Measurements from ENCODE around the gene DGKB.

The DGKB gene

GRCh38 chr7:14226126-14226525, 676.4 kb downstream of the DGKB start:
- TF ChIP-seq CTCF (IDR thresholded peaks at IDR 0.05; ENCODE audit: low read depth, low read length) = no peak
- H3K4me1 ChIP-seq = no peaks in the 10 kb centered on the region
- H3K27me3 ChIP-seq = no peaks in the 10 kb centered on the region
- no peaks in the 10 kb centered on the region for H3K9me3 ChIP-seq
- H3K4me3 ChIP-seq (ENCODE audit: low read depth, low read length) = no peak overlapping the region
- H3K36me3 ChIP-seq = no peaks in the 10 kb centered on the region
- DNase-seq = no peak

- H3K4me1 ChIP-seq = no peaks in the 10 kb centered on the region
- no peak for DNase-seq
- no peaks in the 10 kb centered on the region for H3K9me3 ChIP-seq
- H3K4me3 ChIP-seq (ENCODE audit: low read depth, low read length) = no peak overlapping the region
- no peaks in the 10 kb centered on the region for H3K27me3 ChIP-seq
- H3K36me3 ChIP-seq = no peaks in the 10 kb centered on the region
- no peak for TF ChIP-seq CTCF (IDR thresholded peaks at IDR 0.05; ENCODE audit: low read depth, low read length)
Observed at GRCh38 chr7:14219125-14219524, 683.4 kb downstream of the DGKB start.

GRCh38 chr7:14218338-14218737, 684.2 kb downstream of the DGKB start:
- Histone ChIP-seq H3K4me3 (ENCODE audit: low read depth, low read length) (no peak overlapping the region), H3K27me3 (no peaks in the 10 kb centered on the region), H3K4me1 (no peaks in the 10 kb centered on the region), H3K9me3 (no peaks in the 10 kb centered on the region), H3K36me3 (no peaks in the 10 kb centered on the region)
- no peak for DNase-seq
- no peak for TF ChIP-seq CTCF (IDR thresholded peaks at IDR 0.05; ENCODE audit: low read depth, low read length)

GRCh38 chr7:14209896-14210484, 692.6 kb downstream of the DGKB start:
- no peak overlapping the region for H3K4me3 ChIP-seq (ENCODE audit: low read depth, low read length)
- H3K27me3 ChIP-seq = no peaks in the 10 kb centered on the region
- no peaks in the 10 kb centered on the region for H3K36me3 ChIP-seq
- peak; percentile 60 for DNase-seq
- no peaks in the 10 kb centered on the region for H3K9me3 ChIP-seq
- H3K4me1 ChIP-seq = peaks cover 9% of the 10 kb centered on the region
- no peak for TF ChIP-seq CTCF (IDR thresholded peaks at IDR 0.05; ENCODE audit: low read depth, low read length)

- no peak for TF ChIP-seq CTCF (IDR thresholded peaks at IDR 0.05; ENCODE audit: low read depth, low read length)
- no peak for DNase-seq
- no peak overlapping the region for H3K4me3 ChIP-seq (ENCODE audit: low read depth, low read length)
- no peaks in the 10 kb centered on the region for H3K27me3 ChIP-seq
- no peaks in the 10 kb centered on the region for H3K9me3 ChIP-seq
- no peaks in the 10 kb centered on the region for H3K36me3 ChIP-seq
- H3K4me1 ChIP-seq = peaks cover 9% of the 10 kb centered on the region
Observed at GRCh38 chr7:14207711-14208110, 694.8 kb downstream of the DGKB start.

- no peaks in the 10 kb centered on the region for H3K36me3 ChIP-seq
- H3K9me3 ChIP-seq = no peaks in the 10 kb centered on the region
- no peak overlapping the region for H3K4me3 ChIP-seq (ENCODE audit: low read depth, low read length)
- no peak for TF ChIP-seq CTCF (IDR thresholded peaks at IDR 0.05; ENCODE audit: low read depth, low read length)
- H3K27me3 ChIP-seq = no peaks in the 10 kb centered on the region
- H3K4me1 ChIP-seq = peaks cover 9% of the 10 kb centered on the region
- DNase-seq = no peak
Observed at GRCh38 chr7:14207138-14207537, 695.4 kb downstream of the DGKB start.
